CD4-positive, alpha-beta T cell treated with Interleukin-15 for 1 hour (primary cell): ENCODE results near the gene EIF4G2.
A peak's percentile ranks its signal among the peaks of the same experiment; 100 is the strongest.

Experiments used
- DNase-seq: peaks from one replicate; pipeline ENCODE4 v3.0.0-alpha.2; 2020

The EIF4G2 gene

GRCh38 chr11:10770626-10771254 is 38.0 kb downstream of the EIF4G2 start:
- DNase-seq = no peak

GRCh38 chr11:10764412-10764811 is 44.3 kb downstream of the EIF4G2 start:
- no peak for DNase-seq

DNA sequence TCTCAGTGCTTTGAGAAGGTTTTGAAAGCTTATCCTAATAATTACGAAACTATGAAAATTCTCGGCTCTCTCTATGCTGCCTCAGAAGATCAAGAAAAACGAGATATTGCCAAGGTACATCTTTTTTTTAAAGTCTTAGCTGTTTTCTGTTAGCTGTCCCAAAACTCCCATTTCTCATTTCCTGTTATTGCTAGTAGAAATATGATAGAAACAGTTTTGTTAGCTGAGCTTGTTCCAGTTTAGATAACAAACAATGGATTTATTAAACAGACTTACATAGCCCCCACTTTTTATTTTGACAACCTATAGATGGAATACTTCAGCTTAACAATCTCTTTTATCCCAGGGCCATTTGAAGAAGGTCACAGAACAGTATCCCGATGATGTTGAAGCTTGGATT is 45.0 kb downstream of the EIF4G2 start:
- no peak for DNase-seq

- DNase-seq = no peak
These were observed 45.8 kb downstream of the EIF4G2 start for GRCh38 chr11:10762913-10763421.

- no peak for DNase-seq
These were observed 46.5 kb downstream of the EIF4G2 start for GRCh38 chr11:10762185-10762584.

DNA sequence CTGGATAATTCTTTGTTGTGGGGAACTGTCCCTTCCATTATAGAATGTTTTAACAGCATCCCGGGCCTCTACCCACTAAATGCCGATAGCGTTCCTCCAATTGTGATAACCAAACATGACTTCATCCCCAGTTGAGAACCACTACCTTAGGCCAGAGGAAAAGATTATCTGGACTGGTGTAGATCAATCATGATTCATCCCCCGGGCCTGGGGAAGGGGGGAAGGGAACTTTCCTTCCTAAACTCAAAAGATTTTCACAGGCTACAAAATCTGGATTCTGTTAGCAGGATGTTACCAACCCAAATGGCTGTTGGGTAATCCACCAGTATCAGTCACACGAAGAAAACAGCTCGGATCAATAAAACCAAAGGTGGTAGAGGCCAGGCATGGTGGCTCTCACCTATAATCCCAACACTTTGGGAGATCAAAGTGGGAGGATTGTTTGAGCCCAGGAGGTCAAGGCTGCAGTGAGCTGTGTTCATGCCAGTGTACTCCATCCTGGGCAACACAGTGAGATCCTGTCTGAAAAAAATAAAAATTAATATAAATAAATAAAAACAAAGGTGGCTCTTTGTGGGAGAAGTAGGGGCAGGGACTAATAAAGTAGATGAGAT is 47.5 kb downstream of the EIF4G2 start:
- DNase-seq = no peak

DNA sequence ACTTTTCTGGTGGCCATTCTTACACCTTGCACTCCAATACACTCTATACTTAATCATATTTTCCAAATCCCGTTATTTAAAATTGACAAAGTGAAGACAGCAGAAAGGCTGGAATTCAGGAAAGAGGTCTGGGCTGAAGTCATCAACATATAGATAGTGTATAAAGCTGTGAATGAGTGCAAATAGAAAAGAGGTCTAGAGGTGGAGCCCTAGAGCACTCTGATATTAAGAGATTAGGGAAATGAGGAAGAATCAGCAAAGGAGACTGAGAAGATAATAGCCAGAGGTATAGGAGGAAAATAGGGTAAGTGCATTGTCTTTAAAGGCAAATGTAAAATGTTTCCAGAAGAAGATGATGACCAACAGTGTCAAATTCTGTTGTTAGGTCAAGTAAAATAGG is 49.8 kb downstream of the EIF4G2 start:
- no peak for DNase-seq

DNA sequence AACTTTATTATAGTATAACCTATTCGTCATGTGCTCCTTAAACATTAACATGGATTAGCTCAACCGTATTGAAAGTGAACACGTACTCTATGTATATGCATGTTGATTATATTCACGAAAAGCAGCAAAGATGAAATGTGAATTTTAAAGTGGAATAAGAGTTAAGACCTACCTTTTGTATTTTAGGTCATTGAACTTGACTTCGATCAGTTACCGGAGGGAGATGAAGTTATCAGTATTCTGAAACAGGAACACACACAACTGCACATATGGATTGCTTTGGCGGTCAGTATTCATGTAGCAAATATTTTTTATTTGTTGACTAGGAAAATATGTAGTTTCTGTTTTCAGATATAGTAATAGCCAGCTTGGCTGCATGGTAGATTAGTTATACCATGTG is 56.2 kb downstream of the EIF4G2 start:
- DNase-seq = no peak

GRCh38 chr11:10752061-10752460 is 56.7 kb downstream of the EIF4G2 start:
- no peak for DNase-seq

- DNase-seq = no peak
These were observed 57.2 kb downstream of the EIF4G2 start for GRCh38 chr11:10751581-10751940.

DNA sequence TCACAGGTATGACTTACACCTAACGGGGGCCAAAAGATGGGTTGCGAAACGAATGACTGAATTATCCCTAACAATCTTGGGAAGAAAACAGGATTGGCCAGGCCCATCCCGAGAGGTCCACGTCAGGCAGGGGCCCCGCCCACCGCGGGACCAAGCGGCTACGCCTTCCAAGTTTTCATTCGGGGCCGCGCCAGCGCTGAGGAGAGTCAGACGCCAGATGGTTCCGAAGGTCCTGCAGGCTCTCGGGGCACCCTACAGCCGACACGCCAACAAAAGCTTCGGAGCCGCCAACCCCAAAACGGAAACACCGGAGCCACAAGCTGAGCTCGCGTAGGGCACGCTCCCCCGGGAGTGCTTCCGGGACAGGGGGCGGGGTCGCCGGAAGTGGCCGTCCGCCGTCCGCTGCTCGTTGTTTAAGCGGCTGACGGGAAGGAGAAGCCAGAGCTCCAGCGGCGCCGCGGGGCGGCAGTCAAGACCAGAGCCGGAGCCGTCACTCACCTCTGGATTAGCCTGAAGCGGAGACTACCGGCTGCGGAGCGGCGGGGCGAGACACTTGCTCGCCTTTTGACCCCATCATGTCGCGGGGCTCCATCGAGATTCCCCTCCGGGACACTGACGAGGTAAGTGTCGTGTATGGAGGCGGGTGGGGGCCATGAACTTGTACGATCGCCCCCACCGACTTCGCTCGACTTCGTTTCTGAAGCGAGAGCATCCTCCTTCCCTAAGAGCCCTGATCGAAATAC is 57.7 kb downstream of the EIF4G2 start, which contains the start of gene CTR9:
Gene CTR9, plus strand, starts transcription at position 409 of the 743 bp plus-strand sequence. Its CDS starts 167 bp downstream, at position 576.
- DNase-seq = peak; percentile 91

DNA sequence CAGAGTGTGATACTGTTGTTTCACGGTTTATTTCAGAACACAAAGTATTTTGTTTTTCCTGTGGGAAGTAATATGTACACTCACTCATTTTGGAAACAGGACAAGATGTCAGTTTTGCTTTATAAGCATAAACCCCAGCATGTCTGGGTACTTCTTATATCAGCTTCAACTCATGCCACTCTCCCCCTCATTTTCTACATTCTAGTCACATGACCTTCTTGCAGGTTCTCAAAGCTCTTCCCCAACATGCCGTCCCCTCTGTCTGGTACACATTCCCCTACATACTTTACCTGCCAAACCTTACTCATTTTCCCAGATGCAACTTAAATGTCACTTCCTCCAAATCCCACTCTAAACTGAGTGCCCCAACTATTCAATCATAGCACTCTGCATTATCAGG is 59.2 kb downstream of the EIF4G2 start:
- DNase-seq = no peak

DNA sequence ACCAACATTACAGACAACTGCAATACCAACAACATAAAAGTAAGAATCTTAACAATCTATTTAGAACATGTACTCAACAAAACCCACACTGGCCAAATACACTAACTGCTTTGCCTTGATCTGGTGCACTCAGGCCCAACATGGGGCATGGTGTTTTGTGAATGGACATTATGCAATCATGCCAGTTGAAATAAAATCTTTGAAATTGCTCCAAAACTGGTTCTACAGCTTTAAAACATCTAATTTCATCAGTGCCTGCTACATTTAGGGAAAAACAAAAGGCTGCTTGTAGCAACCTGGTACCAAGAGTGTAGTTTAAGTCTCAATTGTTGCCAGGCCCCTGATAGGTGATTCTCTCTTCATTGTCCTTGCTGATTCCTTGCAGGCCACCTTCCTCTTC is 61.0 kb downstream of the EIF4G2 start:
- DNase-seq = no peak
